GM12891 (cell line): ENCODE results near the gene POLR1A.

Experiments used
- PAX5 ChIP-seq: IDR thresholded peaks from 2 replicates; pipeline ENCODE4 v1.6.1; 2011; ENCODE audit warnings: low read length, moderate library complexity, mild to moderate bottlenecking; ENCODE audit not compliant: insufficient read depth, severe bottlenecking
- POLR2A ChIP-seq: IDR thresholded peaks from 2 replicates; pipeline ENCODE4 v1.6.1; 2011; ENCODE audit warnings: low read depth, low read length, control low read depth
- POLR2AphosphoS5 ChIP-seq: IDR thresholded peaks from 2 replicates; pipeline ENCODE4 v1.6.1; 2011; ENCODE audit warnings: low read depth, low read length, control low read depth
- SPI1 ChIP-seq: IDR thresholded peaks from 2 replicates; pipeline ENCODE4 v1.6.1; 2011; ENCODE audit warnings: low read depth, low read length, control low read depth
- TAF1 ChIP-seq: IDR thresholded peaks from 2 replicates; pipeline ENCODE4 v1.6.1; 2011; ENCODE audit warnings: low read depth, low read length, control low read depth

DNA sequence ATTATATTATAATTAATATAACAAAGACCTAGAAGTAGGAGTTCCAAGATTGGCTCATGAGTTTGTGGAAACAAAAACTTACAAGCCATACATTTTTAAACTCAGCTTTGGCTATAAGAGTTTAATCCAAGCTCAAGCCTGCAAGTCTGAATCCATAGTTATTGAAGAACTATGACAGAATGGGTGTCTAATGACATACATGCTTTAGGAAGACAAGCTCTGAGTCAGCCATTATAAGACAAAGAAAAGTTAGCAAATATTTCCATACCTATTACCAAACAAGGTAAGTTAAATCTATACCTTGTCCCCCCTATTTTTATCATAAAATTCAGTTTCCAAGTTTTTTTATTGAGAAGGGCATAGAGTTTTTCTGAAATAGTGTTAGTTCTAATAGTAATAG is 95.6 kb downstream of the POLR1A start:
- TF ChIP-seq POLR2A (no peak), TAF1 (no peak), POLR2AphosphoS5 (no peak), SPI1 (no peak), PAX5 (no peak)
